CD4-positive, alpha-beta T cell treated with Interleukin-4 for 4 hours (primary cell): Measurements from ENCODE around the gene DSCAML1.
"Not testable (repeated sequence)": the region's sequence is repeated elsewhere in the genome, so short reads cannot be mapped to it uniquely, and the experiment has no call there.

ENCODE experiments used
- DNase-seq: peaks from one replicate; pipeline ENCODE4 v3.0.0-alpha.2; 2020

Gene DSCAML1

GRCh38 chr11:117415358-117415896, 381.6 kb downstream of the DSCAML1 start:
- DNase-seq, result no peak

DNA sequence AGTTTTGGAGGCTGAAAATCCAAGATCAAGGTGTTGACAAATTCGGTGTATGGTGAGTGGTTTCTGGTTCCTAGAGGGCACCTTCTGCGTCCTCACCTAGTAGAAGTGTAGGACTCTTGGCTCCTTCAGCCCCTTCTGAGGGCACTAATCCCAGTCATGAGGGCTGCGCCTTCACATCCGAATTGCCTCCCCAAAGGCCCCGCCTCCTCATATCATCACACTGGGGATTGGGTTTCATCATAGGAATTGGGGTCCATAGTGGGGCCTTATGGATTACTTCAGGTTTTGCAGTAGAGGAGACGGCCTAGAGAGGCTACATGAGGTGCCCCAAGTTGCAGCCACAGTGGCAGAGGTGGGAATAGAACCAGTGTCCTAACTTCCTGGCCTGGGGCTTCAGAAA, 382.3 kb downstream of the DSCAML1 start:
- DNase-seq, result no peak

GRCh38 chr11:117413616-117414015, 383.4 kb downstream of the DSCAML1 start:
- DNase-seq, result no peak

DNA sequence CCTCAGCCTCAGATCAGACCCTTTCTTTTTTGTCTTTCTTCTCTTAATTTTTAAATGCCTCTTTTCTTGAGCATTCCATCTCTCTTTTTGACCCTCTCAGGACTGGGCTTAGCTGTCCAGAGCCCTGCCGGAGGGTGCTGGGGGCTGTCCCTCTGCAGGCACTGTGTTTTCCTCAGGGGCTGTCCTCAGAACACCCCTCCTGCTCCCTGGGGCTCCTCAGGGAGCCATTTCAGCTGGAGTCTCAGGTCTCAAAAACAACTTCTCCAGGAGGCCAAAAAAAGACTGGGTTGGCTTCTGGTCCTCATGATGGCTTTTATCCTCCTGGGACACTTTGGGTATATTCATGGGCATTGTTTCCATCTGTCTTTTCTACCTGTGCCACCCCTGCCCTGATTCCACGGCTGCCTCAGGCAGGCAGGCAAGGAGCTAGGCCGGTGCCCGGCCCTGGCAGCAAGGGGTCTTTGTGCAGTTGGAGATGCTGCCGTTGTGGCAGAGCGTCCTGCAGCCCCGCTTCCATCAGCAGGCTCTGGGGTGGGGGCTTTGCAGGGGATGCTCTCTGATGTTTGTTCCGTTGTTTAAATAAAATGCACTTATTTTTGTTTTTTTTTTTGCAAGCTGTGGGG, 384.3 kb downstream of the DSCAML1 start:
- no peak for DNase-seq

DNA sequence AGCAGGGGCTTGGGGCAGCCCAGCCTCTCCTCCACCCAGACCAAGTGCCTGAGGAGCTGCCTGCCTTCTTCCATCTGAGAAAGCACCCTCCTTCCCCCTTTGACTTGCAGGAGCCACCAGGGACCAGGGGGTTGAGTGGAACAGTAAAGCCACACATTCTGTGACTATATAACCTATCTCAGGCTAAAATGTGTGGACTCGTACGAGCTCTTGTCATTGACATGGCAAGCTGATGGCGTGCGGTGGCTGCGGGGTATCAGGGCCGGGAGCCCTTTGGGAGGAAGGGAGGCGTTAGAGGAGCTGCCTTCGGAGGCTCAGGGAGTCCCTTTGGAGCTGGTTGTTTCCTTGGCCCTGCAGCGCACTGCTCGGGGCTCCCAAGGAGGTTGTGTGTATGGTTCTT, 384.8 kb downstream of the DSCAML1 start:
- DNase-seq, result no peak

DNA sequence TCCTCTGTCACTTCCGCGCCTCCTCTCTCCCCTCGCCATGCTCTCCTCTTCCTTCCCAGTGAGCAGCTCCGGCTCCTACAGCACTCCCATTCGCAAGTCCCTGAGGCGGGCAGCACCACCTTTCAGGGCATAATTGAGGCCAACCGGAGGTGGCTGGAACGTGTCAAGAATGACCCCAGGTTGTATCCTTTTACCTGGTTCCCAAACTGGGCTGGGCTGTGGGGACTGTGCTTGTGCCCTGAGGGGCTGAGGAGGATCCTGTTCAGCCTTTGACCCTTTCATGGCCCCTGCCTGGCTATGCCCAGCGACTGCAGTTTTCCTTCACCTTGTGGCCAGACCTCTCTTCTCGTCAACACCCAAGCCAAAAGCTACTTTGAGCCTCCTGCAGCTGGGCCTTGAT, 385.3 kb downstream of the DSCAML1 start:
- DNase-seq, result no peak

DNA sequence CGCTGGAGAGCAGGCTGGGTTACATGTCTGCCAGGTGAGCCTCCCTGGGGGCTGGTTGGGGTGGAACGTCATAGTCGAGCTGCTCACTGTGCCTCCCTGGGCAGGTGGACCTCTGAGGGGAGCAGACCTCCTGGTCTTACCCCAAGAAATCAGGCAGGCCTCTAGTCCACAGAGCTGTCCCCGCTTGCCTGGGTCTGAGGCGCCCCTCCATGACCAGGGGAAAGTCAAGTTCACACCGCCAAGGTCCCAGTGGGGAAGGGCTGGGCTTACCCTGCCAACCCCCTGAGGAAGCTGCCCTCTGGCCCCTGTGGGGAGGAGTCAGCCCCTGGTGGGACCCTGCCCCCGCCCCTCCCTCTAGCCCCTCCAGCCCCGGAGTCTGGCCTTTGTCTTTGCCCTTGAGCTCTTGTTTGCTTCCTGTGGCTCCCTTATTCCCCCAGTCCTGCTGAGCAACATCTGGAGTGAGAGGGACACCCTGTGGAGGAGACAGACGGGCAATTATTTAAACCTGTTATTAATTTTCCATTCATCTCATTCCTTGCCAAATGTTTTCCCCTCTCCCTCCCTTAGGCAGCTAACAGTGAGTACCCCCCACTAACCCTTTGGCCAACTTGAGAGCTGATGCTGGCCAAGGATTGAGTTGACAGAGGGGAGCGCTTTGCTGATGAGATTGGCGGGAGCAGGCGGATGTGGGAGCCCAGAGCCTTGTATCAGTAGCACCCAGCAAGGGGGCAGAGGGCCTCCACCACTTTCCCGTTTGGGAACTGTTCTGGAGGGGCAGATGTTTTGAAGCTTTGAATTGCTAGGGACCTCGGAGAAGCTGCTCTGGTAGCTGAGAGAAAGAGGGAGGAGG, 385.9 kb downstream of the DSCAML1 start:
- DNase-seq, result no peak

DNA sequence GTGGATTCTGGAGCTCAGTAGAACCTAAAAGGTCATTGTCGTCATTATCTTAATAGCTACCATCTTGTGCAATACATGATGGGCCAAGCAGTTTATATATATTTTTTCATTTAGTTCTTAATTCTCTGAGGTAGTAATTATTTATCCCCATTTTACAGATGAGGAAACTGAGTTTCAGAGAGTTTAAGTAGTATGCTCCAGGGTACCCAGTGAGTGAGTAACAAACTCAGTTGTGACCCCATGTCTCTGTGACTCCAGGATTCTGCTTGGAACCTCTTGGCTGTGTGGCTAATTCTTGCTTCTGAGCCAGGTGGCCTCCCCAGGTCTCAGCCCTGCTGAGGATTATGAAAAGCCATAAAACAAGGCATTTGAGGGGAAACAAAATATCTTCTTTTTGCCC, 386.8 kb downstream of the DSCAML1 start:
- no peak for DNase-seq

GRCh38 chr11:117409511-117409910, 387.5 kb downstream of the DSCAML1 start:
- DNase-seq, result no peak

DNA sequence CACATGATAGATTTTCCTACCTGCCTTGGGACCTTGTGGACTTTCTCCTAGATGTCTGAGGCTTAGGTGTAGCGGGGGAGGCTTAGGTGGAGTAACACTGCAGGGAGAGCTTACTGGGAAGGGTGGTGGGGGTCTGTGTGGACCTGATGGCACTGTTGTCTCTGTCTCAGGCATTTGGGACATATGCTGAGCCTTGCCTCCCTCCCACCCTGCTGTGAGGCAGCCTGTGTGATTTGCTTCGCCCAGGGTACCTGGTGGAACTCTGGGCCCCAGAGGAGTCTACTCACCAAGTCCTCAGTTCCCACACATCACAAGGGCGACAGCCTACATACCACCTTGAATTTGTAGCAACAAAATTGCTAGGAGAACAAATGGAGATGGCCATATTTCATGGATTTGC, 388.7 kb downstream of the DSCAML1 start:
- DNase-seq, result no peak

DNA sequence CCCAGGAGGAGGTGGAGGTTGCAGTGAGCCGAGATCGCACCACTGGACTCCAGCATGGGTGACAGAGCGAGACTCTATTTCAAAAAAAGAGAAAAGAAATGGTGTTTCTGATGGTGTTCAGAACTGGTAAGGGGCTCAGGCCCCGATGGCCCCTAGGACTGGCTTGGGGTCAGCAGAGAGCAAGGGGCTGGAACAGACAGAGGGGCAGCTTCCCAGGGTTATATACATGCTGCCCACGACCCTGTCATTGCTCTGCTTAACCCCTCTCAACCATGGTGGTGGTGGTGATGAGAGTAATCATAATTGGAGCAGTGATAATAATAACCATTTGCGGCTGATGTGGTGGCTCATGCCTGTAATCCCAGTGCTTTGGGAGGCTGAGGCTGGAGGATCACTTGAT, 390.0 kb downstream of the DSCAML1 start:
- DNase-seq, result no peak

- DNase-seq, result not testable (repeated sequence)
These were observed 391.1 kb downstream of the DSCAML1 start for GRCh38 chr11:117405898-117406297.

- DNase-seq, result not testable (repeated sequence)
These were observed 397.7 kb downstream of the DSCAML1 start for GRCh38 chr11:117399100-117399840.

DNA sequence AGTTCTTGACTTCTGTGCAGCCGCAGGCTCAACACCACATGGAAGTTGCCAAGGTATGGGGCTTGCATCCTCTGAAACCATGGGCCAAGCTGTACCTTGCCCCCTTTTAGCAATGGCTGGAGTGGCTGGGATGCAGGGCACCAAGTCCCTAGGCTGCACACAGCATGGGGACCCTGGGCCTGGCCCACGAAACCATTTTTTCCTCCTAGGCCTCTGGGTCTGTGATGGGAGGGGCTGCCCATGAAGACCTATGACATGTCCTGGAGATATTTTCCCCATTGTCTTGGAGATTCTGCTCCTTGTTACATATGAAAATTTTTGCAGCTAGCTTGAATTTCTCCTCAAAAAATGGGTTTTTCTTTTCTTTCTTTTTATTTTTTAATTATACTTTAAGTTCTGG, 398.4 kb downstream of the DSCAML1 start:
- DNase-seq, result not testable (repeated sequence)

GRCh38 chr11:117396970-117397369, 400.0 kb downstream of the DSCAML1 start:
- DNase-seq, result no peak

GRCh38 chr11:117395476-117395875, 401.5 kb downstream of the DSCAML1 start:
- no peak for DNase-seq

- no peak for DNase-seq
These were observed 402.6 kb downstream of the DSCAML1 start for GRCh38 chr11:117394221-117394925.

DNA sequence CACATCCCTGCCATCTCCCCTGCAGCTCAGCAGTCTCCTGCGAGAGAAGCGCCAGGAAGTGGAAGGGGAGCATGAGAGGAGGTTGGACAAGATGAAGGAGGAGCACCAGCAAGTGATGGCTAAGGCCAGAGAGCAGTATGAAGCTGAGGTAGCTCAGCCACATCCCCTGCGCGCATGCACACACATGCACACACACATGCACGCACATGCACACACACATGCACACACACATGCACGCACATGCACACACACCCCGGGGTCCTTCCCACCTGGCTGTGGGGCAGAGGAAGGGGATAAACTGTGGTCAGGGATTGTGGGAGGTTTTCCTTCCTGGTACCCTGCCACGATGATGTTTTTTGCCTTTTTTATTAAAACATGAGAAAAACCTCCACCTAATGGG, 404.0 kb downstream of the DSCAML1 start:
- DNase-seq, result no peak

GRCh38 chr11:117392001-117392690, 404.9 kb downstream of the DSCAML1 start:
- no peak for DNase-seq

GRCh38 chr11:117391181-117391580, 405.8 kb downstream of the DSCAML1 start:
- no peak for DNase-seq

DNA sequence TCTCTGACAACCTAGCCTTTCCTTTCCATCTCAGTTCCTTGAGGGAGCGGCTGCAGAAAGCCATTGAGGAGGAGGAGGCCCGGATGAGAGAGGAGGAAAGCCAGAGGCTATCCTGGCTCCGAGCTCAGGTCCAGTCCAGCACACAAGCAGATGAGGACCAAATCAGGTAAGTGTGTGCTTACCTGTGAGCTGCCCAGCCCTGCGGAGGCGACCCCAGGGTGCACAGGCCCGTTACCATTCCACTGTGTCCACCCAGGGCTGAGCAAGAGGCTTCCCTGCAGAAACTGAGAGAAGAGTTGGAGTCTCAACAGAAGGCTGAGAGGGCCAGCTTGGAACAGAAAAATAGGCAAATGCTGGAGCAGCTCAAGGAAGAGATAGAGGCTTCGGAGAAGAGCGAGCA, 406.3 kb downstream of the DSCAML1 start:
- no peak for DNase-seq
